KMS-11 (cell line): ENCODE data around the gene IRF7.

Source experiments
- H2AFZ ChIP-seq: fragments of 200-600 bp; sonication (generic); 2 replicates; pipeline ENCODE4 v1.6.1; 2016; ENCODE audit warnings: antibody characterized with exemption, mixed run types, low read depth
- H3K27ac ChIP-seq: fragments of 200-600 bp; sonication (generic); 2 replicates; pipeline ENCODE4 v1.6.1; 2016; ENCODE audit warnings: mild to moderate bottlenecking, mixed run types
- H3K27me3 ChIP-seq: fragments of 200-600 bp; sonication (generic); 2 replicates; pipeline ENCODE4 v1.6.1; 2017; ENCODE audit warnings: mild to moderate bottlenecking, low read depth, mixed run types, moderate library complexity; ENCODE audit not compliant: insufficient read depth
- H3K36me3 ChIP-seq: fragments of 200-600 bp; sonication (generic); 2 replicates; pipeline ENCODE4 v1.6.1; 2017; ENCODE audit warnings: mild to moderate bottlenecking, mixed run types; ENCODE audit not compliant: insufficient read depth
- H3K4me1 ChIP-seq: fragments of 200-600 bp; sonication (generic); 2 replicates; pipeline ENCODE4 v1.6.1; 2016; ENCODE audit warnings: mild to moderate bottlenecking, low read depth, mixed run types; ENCODE audit not compliant: poor library complexity, severe bottlenecking
- H3K4me2 ChIP-seq: fragments of 200-600 bp; sonication (generic); 2 replicates; pipeline ENCODE4 v1.7.0; 2016; ENCODE audit warnings: mild to moderate bottlenecking, mixed run types
- H3K4me3 ChIP-seq: fragments of 200-600 bp; sonication (generic); IDR thresholded peaks from 2 replicates; pipeline ENCODE4 v1.6.1; 2017; ENCODE audit warnings: low read depth, low read length, mixed read lengths; ENCODE audit not compliant: insufficient read depth
- H3K79me2 ChIP-seq: fragments of 200-600 bp; sonication (generic); 2 replicates; pipeline ENCODE4 v1.6.1; 2016; ENCODE audit warnings: low read depth, mixed run types; ENCODE audit not compliant: insufficient read depth
- H3K9ac ChIP-seq: fragments of 200-600 bp; sonication (generic); 2 replicates; pipeline ENCODE4 v1.6.1; 2016; ENCODE audit warnings: mild to moderate bottlenecking, mixed run types
- H4K20me1 ChIP-seq: fragments of 200-600 bp; sonication (generic); 2 replicates; pipeline ENCODE4 v1.6.1; 2016; ENCODE audit warnings: mild to moderate bottlenecking, mixed run types; ENCODE audit not compliant: insufficient read depth
- TF ChIP-seq, protein P1 (sequence below): fragments of 200-600 bp; sonication (generic); conservative IDR thresholded peaks from 2 replicates; pipeline ENCODE4 v1.6.1; 2017; ENCODE audit warnings: low read depth, mild to moderate bottlenecking, antibody characterized with exemption, low read length, moderate library complexity, mixed read lengths

IRF7 gene

DNA sequence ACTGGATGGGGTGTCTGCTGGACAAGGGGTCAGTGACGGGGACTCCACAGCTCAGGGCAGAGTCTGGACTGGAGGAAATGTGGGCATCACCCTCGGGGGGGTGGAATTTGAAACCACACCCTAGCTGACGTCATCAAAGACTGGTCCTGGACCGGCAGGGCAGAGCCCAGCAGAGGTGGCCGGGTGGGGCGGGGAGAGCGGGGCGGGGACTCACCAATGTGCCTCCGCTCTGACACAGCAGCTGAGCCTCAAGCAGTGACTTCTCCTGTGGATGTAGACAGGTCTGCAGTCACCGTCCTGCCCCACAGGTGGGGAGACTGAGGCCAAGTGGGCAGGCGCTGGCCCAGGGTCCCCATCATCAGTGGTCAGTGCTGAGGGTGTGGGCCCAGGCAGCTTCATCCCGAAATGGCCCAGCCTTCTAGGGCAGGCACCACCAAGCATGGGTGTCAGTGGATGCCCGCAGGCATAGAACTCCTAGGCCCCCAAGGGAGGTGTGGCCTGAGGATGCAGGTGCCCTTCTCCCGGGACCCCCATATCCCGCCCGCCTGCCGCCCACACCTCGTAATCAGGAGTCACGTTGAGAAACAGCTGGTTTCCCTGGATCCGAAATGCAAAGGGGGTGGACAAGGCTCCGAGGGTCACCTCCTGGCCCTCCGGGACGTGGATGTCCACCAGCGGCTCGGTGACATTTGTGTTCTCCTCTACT lies 8.4 kb upstream of the IRF7 start:
- H3K27ac ChIP-seq, result no peak overlapping the region
- H3K9ac ChIP-seq, result no peak overlapping the region
- H3K4me3 ChIP-seq, result no peak overlapping the region
- TF ChIP-seq, protein P1, sequence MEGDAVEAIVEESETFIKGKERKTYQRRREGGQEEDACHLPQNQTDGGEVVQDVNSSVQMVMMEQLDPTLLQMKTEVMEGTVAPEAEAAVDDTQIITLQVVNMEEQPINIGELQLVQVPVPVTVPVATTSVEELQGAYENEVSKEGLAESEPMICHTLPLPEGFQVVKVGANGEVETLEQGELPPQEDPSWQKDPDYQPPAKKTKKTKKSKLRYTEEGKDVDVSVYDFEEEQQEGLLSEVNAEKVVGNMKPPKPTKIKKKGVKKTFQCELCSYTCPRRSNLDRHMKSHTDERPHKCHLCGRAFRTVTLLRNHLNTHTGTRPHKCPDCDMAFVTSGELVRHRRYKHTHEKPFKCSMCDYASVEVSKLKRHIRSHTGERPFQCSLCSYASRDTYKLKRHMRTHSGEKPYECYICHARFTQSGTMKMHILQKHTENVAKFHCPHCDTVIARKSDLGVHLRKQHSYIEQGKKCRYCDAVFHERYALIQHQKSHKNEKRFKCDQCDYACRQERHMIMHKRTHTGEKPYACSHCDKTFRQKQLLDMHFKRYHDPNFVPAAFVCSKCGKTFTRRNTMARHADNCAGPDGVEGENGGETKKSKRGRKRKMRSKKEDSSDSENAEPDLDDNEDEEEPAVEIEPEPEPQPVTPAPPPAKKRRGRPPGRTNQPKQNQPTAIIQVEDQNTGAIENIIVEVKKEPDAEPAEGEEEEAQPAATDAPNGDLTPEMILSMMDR, result no peak
- H3K79me2 ChIP-seq, result no peaks in the 10 kb centered on the region
- no peak overlapping the region for H2AFZ ChIP-seq
- H3K27me3 ChIP-seq, result no peaks in the 10 kb centered on the region
- H4K20me1 ChIP-seq, result no peaks in the 10 kb centered on the region
- no peaks in the 10 kb centered on the region for H3K36me3 ChIP-seq
- peaks cover 17% of the 10 kb centered on the region for H3K4me1 ChIP-seq
- H3K4me2 ChIP-seq, result no peak overlapping the region

DNA sequence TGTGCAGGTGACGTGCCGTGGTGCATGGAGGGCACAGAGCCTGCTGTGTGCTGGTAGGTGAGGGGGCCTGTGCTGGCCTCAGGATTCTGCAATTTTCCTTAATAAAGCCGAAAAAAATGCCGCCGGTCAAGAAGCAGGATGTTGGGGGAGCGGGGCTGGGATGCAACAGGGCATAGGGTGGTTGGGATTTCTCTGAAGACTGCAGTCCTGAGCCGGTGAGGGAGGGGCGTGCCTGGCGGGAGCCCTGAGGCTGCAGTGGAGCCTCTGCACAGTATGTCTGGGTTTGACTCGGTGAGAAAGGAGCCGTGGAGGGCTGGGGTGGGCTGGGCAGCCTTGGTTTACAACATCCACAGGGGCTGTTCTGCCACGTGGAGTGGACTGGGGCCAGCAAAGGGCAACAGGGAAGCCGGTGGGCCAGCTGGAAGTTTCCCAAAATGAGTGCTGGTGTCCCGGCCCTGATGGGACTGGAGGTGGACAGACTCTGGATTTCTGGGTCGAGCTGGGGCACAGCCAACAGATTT lies 7.7 kb upstream of the IRF7 start:
- Histone ChIP-seq H2AFZ (no peak overlapping the region), H3K79me2 (no peaks in the 10 kb centered on the region), H3K4me2 (no peak overlapping the region), H3K36me3 (no peaks in the 10 kb centered on the region), H3K4me1 (peaks cover 10% of the 10 kb centered on the region), H3K9ac (no peak overlapping the region), H4K20me1 (no peaks in the 10 kb centered on the region), H3K4me3 (no peak overlapping the region), H3K27me3 (no peaks in the 10 kb centered on the region), H3K27ac (no peak overlapping the region)
- TF ChIP-seq, protein P1, result no peak

DNA sequence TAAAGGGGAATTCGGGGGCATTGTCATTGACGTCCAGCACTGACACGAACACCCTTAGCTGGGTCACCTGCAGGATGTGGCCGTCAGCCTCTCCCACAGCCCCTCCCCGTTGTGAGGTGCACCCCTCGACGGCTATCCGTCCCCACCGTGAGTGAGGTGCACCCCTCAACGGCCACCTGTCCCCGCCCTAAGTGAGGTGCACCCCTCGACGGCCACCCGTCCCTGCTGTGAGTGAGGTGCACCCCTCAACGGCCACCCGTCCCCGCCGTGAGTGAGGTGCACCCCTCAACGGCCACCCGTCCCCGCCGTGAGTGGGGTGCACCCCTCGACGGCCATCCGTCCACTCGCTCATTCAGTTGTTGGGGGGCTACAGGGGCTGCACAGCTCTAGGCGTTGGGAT lies 6.1 kb upstream of the IRF7 start:
- Histone ChIP-seq H3K4me3 (no peak overlapping the region), H4K20me1 (no peaks in the 10 kb centered on the region), H3K79me2 (no peaks in the 10 kb centered on the region), H3K27me3 (no peaks in the 10 kb centered on the region), H3K4me1 (no peaks in the 10 kb centered on the region), H3K36me3 (no peaks in the 10 kb centered on the region), H3K9ac (no peak overlapping the region), H2AFZ (no peak overlapping the region), H3K4me2 (no peak overlapping the region), H3K27ac (no peak overlapping the region)
- TF ChIP-seq, protein P1, result no peak

DNA sequence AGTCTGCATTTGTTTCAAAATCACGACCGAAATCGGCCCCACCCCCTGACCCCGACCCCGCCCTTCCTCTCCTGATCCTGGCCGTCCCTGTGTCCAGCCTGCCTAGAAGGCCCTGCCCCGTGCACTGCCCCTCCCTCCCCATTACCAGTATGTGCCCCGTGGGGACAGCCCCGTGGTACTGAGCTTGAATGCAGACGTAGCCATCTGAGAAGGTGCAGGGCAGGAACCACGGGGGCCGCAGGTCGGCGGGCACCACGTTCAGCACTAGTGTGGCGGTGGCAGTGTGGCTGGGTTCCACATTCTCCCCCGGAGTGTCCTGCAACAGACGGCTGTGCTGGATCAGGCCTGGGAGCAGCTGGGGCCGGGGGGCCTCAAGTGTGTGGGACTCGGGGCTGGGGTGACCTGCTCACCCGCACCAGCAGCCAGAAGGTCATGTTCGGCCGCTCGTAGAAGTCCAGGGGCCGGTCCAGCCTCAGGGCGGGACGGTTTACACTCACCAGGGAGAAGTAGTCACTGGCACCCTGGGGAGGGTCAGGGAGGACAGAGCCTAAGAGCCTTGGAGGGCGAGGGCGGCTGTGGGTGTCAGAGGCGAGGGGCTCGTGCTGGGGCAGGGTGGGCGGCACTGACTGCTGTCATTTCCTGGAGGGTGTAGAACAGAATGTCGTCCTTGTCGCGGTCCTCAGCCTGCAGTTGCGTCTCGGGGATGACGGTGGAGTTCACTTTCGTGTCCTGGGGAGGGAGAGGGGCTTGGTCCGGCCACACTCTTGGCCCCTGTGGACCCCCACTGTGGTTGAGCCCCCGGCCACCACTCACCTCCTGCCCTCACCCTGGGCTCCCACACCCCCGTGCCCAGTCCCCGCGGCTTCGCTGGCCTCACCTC lies 5.4 kb upstream of the IRF7 start:
- Histone ChIP-seq H3K27me3 (no peaks in the 10 kb centered on the region), H4K20me1 (no peaks in the 10 kb centered on the region), H2AFZ (no peak overlapping the region), H3K36me3 (no peaks in the 10 kb centered on the region), H3K4me1 (peaks cover 3% of the 10 kb centered on the region), H3K27ac (no peak overlapping the region), H3K9ac (no peak overlapping the region), H3K4me3 (no peak overlapping the region), H3K4me2 (no peak overlapping the region), H3K79me2 (no peaks in the 10 kb centered on the region)
- TF ChIP-seq, protein P1, result no peak
